ENCODE results near the gene CABCOCO1.

Gene CABCOCO1

GRCh38 chr10:61812920-61813319, 150.2 kb downstream of the CABCOCO1 start:
- no peak for DNase-seq (ENCODE audit: low read depth in 2 of 2)

GRCh38 chr10:61814160-61814559, 151.4 kb downstream of the CABCOCO1 start:
- DNase-seq (ENCODE audit: low read depth in 2 of 2): no peak

GRCh38 chr10:61815496-61815895, 152.8 kb downstream of the CABCOCO1 start:
- DNase-seq (ENCODE audit: low read depth in 2 of 2): no peak

All from stimulated activated CD8-positive, alpha-beta memory T cell treated with anti-CD3 and anti-CD28 coated beads, Interleukin-15, amount 100 ng/mL, for 4 hours (primary cell).